HG02678 (cell line): ENCODE measurements around the gene SRGAP1.

Experiments used
- ATAC-seq: cut with Tn5 transposase; IDR thresholded peaks from one replicate; pipeline ENCODE4 v1.9.1; 2021; ENCODE audit warnings: mild to moderate bottlenecking, moderate library complexity; ENCODE audit not compliant: unreplicated experiment

The SRGAP1 gene

DNA sequence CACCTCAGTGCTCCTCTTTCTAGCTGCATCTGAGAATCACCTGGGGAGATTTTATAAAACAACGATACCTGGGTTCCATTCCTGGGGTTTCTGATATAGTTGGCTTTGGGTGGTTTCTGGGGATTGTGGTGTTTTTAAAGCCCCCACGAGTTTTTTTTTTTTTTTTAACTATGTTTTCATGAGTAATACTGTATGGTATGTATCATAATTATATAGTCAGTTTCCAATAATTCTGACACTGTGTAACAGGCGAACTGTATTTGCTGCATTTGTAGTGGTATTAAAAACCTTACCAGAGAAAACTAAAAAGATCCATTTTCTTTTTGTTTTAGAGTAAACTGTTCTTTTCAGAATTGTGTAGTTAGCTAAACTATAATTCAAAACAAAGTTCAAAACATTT, 84.9 kb downstream of the SRGAP1 start:
- no peak for ATAC-seq

DNA sequence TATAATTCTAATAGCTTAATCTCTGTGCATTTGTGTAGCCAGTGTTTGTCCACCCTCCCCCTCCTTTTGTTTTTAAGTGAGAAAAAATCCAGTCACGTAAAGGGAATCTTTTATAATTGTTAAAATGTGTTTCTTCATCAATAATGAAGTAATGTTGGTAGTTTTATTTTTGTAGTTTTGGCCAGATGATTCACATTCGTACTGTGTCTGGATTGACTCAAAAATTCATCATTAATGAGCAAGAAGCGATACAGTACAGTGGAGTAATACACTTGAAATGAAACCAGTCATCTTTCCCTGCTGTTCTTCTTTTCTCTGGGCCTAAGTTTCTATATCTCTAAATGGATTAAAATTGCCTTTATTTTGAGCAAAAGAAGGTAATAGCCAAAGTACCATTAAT, 86.5 kb downstream of the SRGAP1 start:
- ATAC-seq, result no peak

DNA sequence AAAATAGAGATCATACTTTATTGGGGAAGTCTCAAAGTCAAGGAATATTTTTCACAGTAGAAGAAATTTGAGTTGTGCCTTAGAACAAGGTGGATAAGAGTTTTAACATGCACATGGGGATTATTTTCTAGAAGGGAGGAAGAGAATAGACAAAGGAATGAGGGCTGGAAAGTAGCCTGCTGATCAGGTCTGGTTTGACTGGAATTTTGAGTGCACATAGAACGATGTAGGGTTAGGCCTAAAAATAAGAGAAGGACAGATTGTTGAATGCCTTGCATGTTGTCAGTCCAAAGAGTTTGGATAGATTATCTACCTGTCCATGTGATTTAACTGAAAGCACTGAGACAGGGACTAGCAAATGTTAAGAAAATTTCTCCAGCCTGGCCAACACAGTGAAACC, 87.2 kb downstream of the SRGAP1 start:
- no peak for ATAC-seq

DNA sequence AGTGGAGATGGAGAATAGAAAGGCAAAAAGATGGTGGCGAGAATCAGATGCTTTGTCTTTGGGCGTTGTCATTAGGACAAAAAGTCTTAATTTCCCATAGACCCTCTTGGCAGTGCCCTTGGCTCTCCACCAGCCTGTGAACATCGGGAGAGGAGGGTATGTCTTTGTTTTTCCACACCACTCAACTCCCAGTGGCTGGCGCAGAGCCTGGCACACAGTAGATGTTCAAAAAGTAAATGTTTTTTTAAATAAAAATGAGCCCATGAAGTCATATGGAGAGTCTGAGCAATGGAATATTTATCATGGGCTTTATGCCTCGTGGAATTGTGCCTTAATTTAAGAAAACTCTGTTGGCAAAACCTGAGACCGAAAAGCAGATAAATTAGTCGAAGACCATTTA, 90.4 kb downstream of the SRGAP1 start:
- no peak for ATAC-seq

DNA sequence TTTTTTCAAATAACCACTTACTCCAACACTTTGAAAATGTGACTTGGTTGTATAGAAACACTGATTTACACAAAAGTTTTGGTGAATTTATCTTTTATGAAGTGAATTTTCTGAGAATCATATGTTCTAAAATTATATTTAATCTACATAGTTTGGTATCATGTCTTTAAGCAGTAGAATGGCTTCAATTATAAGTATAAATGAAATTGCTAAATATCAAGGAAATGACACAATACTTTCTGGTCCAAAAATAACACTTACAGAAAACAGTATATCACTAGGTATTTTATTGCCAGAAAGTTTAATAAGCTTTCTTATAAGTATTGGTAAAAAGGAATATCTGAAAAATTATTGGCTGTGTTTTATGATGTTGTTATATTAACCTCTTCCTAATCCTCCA, 90.9 kb downstream of the SRGAP1 start:
- no peak for ATAC-seq

DNA sequence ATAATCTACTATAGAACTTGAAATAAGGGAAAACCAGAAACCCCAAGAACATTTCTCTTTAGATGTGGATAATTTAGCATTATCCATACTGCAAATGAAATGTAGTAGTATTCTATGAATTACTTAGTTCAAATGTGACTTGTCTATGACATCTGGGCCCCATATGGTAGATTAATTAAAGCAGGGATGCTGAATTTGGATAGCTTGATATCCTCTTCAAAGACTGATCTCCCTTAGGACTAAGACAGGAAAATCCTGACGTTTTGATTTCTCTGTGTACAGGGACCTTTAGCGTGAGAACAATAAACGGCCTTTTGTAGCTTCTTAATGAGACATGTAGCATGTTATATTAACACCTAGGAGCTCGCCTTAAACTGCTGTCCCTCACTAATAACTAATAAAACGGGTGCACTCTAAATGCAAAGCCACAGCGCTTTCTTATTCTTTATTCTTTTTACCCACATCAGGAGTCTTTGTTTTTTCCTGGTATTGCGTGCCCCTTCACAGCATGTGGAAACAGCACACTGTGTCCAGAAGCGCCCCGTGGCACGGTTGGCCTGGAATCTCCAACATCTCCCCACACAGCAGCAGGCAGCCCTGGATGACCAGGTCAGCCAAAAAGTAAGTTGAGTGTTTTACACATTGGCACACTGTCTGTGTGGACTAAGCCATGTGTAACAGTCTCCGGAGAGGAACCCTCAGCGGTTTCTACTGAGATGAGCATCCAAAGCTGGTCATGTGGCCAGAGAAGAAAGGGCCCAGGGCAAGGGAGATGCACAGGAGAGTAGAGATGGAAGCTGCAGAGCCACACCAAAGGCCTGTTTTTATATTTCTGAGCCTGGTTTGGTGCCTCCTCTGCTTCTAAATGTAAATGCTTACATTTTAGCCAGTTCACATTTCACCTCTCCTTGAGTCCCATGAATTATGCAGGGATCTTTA, 93.1 kb downstream of the SRGAP1 start:
- no peak for ATAC-seq

DNA sequence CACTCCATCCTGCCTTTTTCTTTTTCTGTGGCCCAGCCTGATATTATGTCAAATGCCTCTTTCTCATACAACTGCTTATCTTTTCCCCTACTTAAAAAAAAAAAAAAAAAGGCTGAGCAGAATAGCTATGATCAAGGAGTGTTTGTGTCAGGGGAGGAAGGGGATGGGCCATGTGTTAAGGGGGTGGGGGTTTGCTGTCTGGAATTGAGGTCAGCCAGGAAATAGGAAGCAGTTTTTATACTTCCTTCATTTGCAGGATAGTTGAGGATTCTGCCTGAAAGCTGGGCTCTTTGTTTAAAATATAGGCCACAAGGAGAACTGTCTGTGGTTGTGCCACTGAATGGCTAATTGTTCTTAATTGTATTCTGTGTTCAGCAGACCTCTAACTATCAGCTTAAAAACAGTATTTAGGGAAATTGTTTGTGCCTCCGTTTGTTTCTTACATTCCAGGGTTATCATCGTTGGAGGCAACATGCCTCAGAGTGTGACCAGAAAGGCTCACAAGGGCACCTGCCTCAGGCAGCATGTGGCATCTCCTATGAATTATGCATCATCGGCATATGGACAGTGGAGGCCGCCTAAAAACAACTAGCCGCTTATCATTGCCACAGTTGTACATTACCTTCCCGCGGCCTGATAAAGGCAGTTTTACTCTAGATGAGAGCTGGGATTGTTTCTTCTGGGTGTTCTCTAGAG, 96.0 kb downstream of the SRGAP1 start:
- no peak for ATAC-seq

DNA sequence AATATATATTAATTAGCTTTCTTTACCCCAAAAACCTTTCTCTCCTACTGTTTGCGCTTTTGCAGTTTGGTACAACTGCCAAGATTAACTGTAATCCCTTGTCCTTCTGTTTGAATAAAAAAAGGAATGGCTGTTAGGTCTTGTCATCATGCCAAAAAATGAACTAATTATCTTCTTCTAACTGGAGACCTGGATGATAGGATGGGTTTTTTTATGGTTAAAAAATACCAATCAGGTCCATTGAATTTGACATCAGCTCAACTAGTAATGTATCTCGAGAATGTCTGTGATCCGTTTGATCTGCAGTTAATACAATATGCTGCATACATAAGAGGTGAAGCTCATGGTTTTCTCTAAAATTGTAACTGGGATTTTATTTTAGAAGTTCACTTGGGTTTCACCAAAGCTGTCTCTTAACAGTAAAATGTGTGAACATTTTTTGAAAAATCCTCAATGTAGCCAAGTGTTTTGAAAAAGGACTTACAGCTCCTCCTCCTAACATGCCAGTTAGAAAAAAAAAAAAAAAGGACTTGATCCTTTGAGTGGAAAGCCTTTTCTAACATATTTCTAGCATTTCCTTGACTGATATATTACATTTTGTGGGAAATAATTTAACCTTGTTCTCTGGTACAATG, 96.8 kb downstream of the SRGAP1 start:
- ATAC-seq, result no peak

DNA sequence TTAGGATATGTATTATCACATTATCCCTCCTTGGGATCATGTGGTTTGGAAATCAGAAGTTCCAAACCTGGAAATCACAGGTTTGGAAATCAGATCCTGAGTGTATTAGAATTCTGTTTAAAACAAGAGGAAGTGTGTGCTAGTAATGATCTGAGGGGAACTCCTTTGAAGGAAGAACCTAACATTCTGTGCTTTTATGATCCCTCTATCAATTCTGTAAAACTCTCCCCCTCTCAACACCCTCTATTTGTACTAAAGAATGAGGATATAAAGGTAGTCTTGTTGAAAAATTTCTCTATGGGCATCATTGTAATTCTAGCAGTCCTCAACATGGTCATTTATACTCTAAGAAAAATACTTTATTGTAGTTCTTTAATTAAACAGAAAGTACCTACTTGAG, 97.4 kb downstream of the SRGAP1 start:
- ATAC-seq, result no peak

DNA sequence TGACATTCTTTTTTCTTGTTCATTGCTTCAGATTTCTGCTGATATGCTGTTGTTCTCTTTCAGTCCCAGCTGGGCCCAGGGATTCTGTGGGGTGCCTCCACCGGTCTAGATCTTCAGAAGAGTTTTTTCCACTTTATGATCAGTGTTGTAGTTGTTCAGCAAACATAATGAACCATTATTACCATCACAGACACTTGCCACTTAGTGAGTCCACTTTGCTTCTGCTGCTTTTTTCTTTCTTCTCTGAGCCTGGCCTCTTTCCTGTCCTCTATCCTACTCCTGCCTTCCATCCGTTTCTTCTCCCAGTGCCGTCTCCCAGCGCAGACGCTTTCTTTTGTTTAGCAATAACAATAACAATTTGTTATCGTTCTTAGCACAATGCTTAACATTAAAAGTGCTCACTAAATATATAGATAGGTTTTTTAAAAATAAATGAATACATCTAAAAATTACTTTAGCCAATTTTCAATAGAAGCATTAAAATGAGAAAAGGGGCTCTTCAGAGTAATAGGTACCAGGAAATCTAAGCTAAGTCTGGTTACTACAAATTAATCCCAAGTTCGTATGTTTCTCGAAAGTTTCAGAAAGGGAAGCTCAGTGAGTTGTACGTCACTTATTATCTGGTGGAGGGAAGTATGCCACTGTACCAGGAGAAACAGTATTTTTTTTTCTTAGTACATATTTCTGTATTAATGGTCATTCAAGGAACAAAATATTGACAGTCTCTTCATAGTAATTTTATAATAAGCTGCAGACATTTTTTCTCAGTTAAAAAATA, 98.2 kb downstream of the SRGAP1 start:
- ATAC-seq, result no peak

DNA sequence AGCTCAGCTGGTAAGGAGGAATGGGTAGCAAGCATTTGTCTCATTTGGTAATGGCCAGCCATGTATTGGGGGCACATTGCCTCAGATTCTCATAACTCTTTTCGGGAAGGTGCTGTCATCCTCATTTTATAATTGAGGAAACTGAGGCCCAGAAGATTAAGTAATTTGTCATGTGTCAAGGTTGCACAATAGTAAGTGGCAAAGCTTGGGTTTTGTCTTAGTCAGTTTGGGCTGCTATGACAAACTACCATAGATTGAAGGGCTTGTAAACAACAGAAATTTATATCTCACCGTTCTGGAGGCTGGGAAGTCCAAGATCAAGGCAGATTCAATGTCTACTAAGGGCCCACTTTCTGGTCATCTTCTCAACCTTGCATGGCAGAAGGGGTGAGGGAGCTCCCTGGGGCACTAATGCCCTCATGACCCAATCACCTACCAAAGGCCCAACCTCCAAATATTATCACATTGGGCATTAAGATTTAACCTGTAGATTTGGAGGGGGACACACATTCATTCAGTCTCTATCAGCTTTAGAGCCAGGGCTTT, 99.6 kb downstream of the SRGAP1 start:
- ATAC-seq, result no peak

DNA sequence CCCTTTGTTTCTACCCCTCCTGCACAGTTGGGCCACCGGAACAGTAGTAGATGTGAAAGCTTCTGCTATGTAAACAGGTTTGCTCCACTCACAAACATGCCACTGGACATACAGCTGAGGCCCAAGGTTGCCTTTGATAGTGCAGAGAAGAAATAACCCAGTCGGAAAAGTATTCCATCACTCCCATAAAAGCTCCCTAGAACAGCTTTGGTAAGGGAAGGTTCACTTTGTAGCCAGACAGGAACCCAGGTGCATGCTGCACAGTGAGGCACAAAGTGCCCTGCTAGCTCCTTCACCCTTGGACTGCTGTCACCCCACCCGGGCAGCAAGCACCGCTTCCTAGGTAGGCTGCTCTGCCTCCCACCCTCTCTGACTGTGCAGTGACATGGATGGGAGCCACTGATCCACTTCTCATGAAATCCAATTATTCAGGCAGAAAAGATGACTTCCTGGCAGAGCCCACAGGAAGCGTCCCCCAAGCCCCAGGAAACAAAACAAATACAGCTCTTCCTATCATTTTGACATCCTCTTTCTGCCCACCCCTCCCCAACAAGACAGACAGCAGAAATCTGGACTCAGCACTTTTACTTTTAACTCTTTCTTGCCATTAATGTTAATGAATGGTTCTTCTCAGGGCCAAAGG, 100.2 kb downstream of the SRGAP1 start:
- ATAC-seq, result no peak

DNA sequence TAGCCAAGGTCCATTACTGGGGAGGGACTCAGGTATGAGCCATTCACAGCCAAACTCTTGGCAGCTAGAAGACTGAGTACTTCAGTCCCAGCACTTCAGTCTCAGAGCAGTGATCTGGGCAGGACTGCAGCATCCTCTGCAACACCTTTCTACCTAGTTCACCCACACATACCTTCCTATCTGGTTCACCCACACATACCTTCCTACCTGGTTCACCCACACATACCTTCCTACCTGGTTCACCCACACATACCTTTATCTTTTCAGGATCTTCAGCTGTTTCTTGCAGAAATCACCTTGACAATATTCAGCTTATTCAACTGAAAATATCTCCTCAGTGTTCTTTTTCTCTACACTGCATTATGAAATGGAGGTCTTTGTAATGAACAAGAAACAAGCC, 101.3 kb downstream of the SRGAP1 start:
- no peak for ATAC-seq

DNA sequence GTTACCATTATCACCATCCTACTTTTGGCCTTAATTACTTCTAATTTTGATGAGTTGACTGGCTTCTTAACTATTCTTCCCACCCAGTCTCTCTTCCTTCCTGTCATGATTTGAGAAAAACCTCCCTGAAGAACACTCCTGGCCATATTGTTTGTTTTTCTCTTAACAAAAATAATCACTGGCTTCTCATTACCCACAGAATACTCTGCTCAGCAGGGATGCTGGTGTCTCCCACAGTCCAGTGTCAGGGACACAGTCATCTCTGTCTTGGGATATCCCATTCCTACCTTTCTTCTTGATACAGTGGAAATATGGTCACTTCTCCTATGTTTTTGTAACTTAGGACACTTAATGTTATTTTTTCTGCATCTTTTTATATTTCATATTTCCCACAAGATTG, 103.7 kb downstream of the SRGAP1 start:
- no peak for ATAC-seq

DNA sequence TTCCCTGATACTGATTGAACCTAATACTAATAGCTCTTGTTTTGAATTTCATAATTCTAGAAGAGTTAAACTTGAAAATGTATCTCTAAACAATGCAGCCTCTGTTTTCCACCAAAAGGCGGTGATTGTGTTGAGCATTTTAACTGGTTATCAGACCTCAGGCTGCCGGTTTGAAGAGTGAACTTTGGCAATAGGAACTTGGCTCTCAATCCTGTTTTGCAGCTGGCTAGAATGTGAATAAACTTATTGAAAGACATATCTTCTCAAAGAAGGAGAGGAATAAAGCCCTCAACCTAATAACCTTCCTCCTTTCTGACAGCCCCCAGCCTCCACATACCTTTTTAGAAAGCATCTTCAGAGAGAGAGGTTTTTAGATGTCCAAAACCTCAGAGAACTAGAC, 105.4 kb downstream of the SRGAP1 start:
- ATAC-seq, result no peak

DNA sequence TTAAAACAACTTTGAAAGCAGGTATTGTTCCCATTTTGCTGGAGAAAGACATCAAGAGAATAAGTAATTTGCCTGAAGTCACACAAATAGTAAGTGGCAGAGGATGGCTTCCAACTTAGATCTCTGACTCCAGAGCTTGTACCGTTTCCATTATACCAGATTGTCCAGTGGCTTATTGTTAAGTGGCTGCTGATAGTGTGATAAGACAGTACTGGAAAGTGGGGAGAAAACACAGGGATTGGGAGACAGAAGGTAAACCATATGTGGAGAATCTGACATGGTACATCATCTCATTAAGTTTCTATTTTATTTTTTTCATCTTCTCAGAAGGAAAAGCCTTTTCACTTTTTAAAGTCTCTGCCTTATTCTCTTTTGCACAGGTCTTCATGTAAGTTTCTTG, 108.5 kb downstream of the SRGAP1 start:
- ATAC-seq, result no peak

DNA sequence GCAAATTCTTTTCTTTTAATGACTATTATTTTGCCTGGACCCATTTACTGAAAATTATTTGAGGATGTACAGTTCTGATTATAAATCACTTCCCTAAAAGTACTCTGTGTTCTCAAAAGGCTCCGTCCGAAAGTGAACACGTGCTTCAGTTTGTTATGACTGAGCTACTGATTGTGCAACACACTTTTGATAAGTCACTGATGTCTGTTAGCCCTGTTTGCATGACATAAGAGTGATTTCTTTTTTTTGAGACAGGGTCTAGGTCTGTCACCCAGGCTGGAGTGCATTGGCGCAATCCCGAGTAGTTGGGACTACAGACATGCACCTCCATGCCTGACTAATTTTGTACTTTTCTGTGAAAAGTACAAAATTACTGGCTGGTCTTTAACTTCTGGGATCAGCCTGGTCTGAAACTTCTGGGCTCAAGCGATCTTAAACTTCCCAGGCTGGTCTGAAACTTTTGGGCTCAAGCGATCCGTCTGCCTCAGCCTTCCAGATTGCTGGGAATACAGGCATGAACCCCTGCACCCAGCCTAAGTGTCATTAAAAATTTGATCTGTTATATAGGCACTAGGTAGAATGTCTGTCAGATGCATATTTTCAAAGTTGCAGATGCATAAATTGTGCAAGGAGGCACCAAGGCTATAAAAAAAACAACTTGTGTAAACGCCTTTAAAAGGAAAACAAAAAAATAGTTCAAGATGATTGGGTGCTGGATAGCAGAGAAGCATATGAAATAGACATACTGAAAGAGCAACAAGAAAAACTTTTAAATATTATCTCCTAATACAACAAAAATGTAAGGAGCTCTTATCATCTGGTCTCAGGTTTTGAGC, 111.5 kb downstream of the SRGAP1 start:
- ATAC-seq, result no peak

DNA sequence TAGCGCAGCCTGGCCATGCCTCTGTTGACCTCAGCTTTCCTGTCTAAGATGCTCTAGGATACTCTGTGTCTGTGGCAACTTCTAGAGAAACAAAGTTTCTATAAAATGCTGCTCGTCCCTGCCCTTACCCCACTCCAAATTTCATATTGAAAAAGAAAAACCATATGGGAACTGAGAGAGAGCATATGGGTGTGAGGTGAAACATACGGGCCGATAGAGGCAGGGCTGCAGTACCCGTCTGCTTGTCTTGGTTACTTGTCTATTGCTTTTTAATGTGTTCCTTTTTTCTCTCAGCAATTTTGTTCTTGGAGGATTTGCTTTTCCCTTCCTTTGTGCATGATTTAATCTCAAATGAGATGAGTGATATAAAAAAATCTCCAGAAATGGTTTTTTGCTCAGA, 113.0 kb downstream of the SRGAP1 start:
- ATAC-seq, result no peak

DNA sequence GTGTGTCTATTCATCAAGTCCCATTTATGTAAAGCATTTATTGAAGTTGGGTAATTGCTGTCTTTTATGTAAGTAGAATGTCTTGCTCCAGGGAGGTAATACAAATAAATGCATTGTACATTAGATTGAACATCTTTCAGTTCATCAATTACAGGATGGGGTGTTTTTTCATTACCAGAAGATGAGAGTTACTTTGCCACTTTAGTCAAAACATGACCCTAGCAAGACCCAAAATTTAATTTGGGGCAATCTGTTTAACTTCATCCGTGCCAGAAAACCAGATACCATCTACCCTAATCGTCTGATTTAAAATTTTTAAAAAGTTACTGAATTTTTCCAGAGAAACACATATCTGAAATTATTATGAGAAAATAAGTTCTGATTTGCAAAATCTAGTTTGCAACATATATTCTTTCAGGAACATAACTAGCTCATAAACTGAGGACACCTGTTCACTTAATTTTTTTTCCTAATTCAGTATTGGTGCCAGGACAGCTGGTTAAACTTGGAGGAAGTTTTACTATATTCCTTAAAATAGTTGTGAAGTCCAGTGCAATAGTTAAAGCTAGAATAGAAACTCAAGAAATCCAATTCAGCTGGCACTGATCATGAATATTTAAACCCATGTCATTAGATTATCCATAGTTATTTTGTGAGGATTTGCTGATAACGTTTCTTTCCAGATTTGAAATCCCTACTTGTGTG, 114.5 kb downstream of the SRGAP1 start:
- no peak for ATAC-seq
